NB4 (cell line): ENCODE measurements around the gene YKT6.

Source experiments
- DNase-seq: peaks from one replicate; pipeline ENCODE4 v3.0.0; 2010; ENCODE audit warnings: low read depth
- H3K4me3 ChIP-seq: one replicate; pipeline ENCODE4 v1.5.1; 2011; ENCODE audit warnings: mild to moderate bottlenecking, low read depth, low read length, moderate library complexity
- MYC ChIP-seq: IDR thresholded peaks from 2 replicates; pipeline ENCODE4 v1.6.1; 2011; ENCODE audit warnings: low read depth, low read length
- POLR2A ChIP-seq: IDR thresholded peaks from 2 replicates; pipeline ENCODE4 v1.6.1; 2011; ENCODE audit warnings: mild to moderate bottlenecking; ENCODE audit not compliant: insufficient read length; ENCODE audit errors: extremely low read depth
- TF ChIP-seq, protein P1 (sequence below): IDR thresholded peaks from one replicate; pipeline ENCODE4 v1.5.1; 2012; ENCODE audit warnings: low read depth, low read length
- TF ChIP-seq, protein P2 (sequence below): IDR thresholded peaks from 2 replicates; pipeline ENCODE4 v1.6.1; 2011; ENCODE audit warnings: low read depth, low read length

YKT6 gene

DNA sequence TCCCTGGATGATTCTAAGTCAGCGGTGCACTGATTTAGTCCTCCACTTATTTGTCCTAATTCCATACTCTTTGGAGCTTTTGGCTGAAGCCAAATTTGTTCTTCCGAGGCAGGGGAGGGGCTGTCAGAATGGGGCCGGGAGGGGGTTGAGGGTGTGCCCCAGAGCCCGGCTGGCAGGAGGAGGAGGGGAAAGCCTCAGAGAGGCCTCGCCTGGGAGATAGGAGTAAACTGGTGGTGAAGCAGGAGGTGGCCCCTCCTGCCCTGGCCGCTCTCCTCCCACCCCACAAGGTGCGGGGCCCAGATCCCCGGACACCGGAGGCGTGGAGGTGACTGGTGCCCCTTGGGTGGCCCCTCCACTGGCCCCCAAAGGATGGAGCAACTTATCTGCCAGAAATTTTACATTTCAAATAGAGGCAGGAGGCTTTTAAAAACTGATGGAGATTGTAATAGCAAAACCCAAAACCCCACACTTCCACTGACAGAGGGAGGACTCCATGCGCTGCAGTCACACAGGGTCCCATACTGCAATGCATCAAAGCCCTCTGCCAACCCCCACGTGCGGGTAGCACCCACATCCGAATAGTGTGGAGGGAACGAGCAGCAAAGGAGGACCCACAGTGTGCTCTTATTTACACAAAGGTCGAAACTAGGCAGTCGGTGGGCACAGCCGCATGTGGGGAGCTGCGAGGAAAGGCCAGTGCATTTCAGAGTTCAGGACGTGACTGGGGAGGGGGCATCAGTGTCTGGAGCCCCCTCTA is 62.7 kb downstream of the YKT6 start:
- no peak overlapping the region for H3K4me3 ChIP-seq
- TF ChIP-seq, protein P1, sequence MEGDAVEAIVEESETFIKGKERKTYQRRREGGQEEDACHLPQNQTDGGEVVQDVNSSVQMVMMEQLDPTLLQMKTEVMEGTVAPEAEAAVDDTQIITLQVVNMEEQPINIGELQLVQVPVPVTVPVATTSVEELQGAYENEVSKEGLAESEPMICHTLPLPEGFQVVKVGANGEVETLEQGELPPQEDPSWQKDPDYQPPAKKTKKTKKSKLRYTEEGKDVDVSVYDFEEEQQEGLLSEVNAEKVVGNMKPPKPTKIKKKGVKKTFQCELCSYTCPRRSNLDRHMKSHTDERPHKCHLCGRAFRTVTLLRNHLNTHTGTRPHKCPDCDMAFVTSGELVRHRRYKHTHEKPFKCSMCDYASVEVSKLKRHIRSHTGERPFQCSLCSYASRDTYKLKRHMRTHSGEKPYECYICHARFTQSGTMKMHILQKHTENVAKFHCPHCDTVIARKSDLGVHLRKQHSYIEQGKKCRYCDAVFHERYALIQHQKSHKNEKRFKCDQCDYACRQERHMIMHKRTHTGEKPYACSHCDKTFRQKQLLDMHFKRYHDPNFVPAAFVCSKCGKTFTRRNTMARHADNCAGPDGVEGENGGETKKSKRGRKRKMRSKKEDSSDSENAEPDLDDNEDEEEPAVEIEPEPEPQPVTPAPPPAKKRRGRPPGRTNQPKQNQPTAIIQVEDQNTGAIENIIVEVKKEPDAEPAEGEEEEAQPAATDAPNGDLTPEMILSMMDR = no peak
- TF ChIP-seq MYC (no peak), POLR2A (no peak)
- TF ChIP-seq, protein P2, sequence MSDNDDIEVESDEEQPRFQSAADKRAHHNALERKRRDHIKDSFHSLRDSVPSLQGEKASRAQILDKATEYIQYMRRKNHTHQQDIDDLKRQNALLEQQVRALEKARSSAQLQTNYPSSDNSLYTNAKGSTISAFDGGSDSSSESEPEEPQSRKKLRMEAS = no peak
- no peak for DNase-seq
